NCI-H345 treated with DMSO at 0.1 percent for 48 hours (cell line): ENCODE measurements around the gene RANBP3.
A peak's percentile ranks its signal among the peaks of the same experiment; 100 is the strongest.
"Not testable (repeated sequence)": the region's sequence is repeated elsewhere in the genome, so short reads cannot be mapped to it uniquely, and the experiment has no call there.

Source experiments
- DNase-seq: peaks from one replicate; lab custom pipeline; 2025; ENCODE audit not compliant: unreplicated experiment; lab: John Stamatoyannopoulos, UW

Gene RANBP3

GRCh38 chr19:5967994-5968430, 9.9 kb downstream of the RANBP3 start:
- peak; percentile 32 for DNase-seq

DNA sequence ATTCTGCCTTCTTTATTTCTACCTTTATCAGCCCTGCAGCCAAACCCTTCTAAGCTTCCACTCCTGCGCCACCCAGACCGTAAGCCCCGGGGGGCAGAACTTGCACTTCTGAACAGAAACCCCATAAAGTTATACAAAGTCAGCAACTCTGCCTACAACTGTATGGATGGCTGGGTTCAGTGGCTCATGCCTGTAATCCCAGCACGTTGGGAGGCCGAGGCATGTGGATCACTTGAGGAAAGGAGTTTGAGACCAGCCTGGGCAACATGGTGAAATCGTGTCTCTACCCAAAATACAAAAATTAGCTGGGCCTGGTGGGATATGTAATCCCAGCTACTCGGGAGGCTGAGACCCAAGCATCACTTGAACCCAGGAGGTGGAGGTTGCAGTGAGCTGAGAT, 10.4 kb downstream of the RANBP3 start:
- DNase-seq: no peak

DNA sequence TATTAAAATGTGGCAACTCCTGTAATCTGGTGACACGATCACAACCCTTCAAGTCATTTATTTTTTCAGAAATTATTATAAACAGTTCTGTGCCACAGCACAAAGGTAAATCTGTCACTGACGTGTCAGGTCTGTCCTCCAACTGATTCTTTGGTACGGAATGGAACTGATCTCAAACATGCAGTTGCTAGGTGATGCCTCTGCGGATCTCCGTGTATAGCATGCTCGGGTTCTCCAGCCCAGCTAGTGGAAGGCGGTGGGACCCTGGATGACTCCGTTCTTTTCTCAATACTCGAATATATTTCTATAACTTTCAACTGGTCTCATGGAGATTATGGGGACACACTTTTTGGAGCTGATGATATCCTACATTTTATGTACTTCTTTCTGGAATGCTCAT, 11.0 kb downstream of the RANBP3 start:
- no peak for DNase-seq

GRCh38 chr19:5966215-5966614, 11.7 kb downstream of the RANBP3 start:
- DNase-seq: no peak

DNA sequence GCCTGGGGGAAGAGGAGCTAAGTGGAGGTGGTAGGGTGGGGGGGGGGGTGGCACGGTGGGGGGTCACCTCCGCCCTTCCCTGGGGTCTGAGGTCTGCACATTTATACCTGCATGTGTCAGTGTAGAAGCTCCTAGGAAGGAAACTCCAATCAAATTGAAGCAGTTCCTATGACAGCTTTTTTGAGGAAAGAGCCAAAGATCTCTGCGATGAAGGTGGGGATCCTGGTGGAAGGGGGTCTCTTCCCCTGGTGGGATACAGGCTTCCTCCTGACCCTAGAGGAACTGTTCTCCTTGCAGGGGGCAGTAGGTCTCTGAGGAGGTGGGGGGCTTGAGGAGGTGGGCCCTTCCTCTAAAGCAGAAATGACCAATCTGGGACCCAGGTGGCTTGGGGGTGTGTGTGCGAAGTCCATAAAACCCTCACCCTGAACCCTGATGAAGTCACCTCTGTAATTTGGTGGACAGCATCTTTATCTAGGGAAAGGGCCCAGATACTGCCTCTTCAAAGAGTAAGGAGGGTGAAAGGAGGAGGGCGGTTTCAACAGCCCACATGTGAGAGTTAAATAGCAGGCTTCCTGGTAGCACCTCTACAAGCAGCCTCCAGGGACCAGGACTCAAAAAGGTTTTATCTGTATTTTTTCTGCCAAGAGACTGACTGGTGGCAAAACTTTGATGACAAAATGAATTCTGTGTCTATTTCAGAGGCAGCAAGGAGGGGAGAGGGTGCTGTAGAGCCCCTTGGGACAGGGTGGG, 12.9 kb downstream of the RANBP3 start:
- DNase-seq: no peak

GRCh38 chr19:5963855-5964254, 14.1 kb downstream of the RANBP3 start:
- DNase-seq: no peak

DNA sequence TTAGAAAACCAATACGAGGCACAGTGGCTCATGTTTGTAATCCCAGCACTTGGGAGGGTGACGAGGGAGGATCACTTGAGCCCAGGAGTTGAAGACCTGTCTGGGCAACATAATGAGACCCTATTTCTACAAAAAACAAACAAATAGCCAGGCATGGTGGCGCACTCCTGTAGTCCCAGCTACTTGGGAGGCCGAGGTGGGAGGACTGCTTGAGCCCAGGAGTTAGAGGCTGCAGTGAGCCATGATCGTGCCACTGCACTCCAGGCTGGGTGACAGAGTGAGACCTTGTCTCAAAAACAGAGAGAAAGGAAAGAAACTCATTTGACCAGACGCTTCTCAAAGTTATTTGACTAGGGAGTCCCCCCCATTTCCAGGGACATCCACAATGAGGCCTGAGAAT, 14.7 kb downstream of the RANBP3 start:
- DNase-seq: not testable (repeated sequence)

GRCh38 chr19:5961969-5962945, 15.7 kb downstream of the RANBP3 start:
- peak; percentile 97 for DNase-seq

GRCh38 chr19:5961641-5961968, 16.3 kb downstream of the RANBP3 start:
- DNase-seq: not testable (repeated sequence)

- DNase-seq: peak; percentile 31
These were observed 17.6 kb downstream of the RANBP3 start for GRCh38 chr19:5960005-5961001.

- DNase-seq: no peak
These were observed 18.5 kb downstream of the RANBP3 start for GRCh38 chr19:5959260-5960004.

DNA sequence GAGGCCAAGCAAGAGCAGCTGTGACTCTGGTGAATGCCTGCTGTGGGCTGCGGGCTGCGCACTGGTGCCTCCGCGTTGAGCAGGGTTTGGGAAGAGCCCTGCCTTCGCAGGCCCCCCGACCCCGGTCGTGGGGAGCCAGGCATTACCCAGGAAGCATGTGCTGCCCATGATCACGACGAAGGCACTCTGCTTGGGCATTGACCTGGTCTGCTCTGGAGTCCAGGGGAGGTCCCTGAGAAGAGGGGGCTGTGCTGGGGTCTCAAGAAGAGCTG, 19.2 kb downstream of the RANBP3 start:
- DNase-seq: no peak

DNA sequence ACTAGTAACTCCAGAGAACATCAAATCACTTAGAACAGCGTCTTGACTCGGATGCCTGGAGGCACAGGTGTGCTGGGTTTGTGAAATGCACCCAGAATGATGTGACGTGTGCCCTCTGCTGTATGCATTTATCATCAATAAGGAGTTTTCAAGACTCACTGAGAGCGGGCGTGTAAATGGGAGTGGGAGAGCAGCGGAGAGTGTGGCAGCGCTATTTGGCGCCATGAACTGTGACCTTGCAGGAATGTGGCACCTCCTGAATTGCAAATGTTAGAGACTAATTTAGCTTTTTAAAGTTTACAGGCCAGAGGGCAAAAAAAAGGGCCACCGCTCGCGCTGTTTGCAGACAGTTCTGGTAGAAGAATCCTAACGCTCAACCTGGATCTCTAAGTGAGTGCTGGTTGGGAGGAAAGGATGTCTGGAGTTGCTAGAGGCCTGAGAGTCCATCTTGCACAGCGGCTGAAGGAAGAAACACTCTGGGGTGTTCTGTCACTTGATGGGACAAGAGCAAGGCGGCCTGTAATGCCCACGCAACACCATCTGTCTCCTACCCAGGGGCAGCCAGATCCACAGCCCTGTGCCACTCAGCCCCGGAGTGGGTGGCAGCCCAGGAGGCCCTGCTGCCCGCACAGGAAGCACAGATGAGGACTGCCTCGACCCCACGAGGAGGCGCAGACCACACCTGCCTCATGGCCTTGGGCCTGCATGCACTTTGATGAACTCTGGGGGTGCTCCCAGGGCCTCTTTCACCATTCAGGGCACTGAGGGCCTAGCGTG, 19.7 kb downstream of the RANBP3 start:
- DNase-seq: no peak

- DNase-seq: no peak
These were observed 20.8 kb downstream of the RANBP3 start for GRCh38 chr19:5957170-5957569.

DNA sequence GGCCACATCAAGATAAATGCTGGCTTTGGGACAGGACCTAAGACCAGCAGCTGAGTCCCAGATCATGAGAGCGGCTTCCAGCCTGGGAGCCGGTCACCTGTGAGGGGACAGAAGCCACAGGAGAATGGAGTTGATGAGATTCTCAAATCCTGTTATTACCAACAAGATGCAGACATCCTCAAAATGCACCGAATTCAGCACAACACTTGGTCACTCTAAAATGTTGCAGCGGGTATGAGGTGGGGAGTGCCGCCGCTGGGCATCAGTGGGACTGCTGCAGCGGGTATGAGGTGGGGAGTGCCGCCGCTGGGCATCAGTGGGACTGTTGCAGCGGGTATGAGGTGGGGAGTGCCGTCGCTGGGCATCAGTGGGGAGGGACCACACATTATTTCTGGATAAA, 21.2 kb downstream of the RANBP3 start:
- DNase-seq: no peak

GRCh38 chr19:5956323-5956722, 21.6 kb downstream of the RANBP3 start:
- DNase-seq: no peak

- no peak for DNase-seq
These were observed 22.4 kb downstream of the RANBP3 start for GRCh38 chr19:5955636-5955935.

DNA sequence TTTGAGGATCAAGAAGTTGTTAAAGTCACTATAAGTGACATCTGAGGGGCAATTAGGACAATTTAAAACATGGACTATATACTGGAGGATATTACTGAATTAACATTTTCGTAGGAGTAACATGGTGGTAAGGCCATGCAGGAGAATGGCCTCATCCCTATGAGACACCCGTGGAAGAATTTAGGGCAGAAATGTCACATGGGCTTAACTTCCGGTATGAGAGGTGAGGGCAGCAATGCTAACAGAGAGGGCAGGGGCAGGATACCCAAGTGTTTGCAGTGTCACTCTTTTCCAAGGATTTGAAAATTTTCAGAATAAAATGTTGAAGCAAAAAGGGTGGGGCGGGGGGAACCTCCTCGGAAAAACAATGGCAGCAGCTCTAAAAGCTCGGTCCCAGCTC, 23.6 kb downstream of the RANBP3 start:
- DNase-seq: no peak

- no peak for DNase-seq
These were observed 24.2 kb downstream of the RANBP3 start for GRCh38 chr19:5953680-5954213.
